Measurements from ENCODE around the gene SORBS2. TPM values are rescaled to one million over a fixed set of nuclear protein-coding genes. Genes with fewer than 3 reads are reported as not detected.

The SORBS2 gene
- total RNA-seq, 2 experiments from 2014 or later, result not detected

GRCh38 chr4:185836241-185837084 lies 24.5 kb upstream of the SORBS2 start:
- ChIA-PET POLR2A (no interaction called here), CTCF (no interaction called here)

- POLR2A ChIA-PET, result no interaction called here
- CTCF ChIA-PET, result no interaction called here
Observed at GRCh38 chr4:185835814-185836213, 23.8 kb upstream of the SORBS2 start.

GRCh38 chr4:185835336-185835735 lies 23.3 kb upstream of the SORBS2 start:
- ChIA-PET POLR2A (no interaction called here), CTCF (no interaction called here)

- ChIA-PET CTCF (no interaction called here), POLR2A (no interaction called here)
Observed at GRCh38 chr4:185834778-185835177, 22.8 kb upstream of the SORBS2 start.

GRCh38 chr4:185834088-185834487 lies 22.1 kb upstream of the SORBS2 start:
- CTCF ChIA-PET, result no interaction called here
- POLR2A ChIA-PET, result no interaction called here

- ChIA-PET POLR2A (no interaction called here), CTCF (no interaction called here)
Observed at GRCh38 chr4:185833055-185833598, 21.1 kb upstream of the SORBS2 start.

- ChIA-PET POLR2A (no interaction called here), CTCF (no interaction called here)
Observed at GRCh38 chr4:185831125-185831815, 19.3 kb upstream of the SORBS2 start.

- CTCF ChIA-PET, result no interaction called here
- POLR2A ChIA-PET, result no interaction called here
Observed at GRCh38 chr4:185830263-185830994, 18.4 kb upstream of the SORBS2 start.

GRCh38 chr4:185826381-185826780 lies 14.4 kb upstream of the SORBS2 start:
- ChIA-PET CTCF (no interaction called here), POLR2A (no interaction called here)

GRCh38 chr4:185825737-185826136 lies 13.7 kb upstream of the SORBS2 start:
- POLR2A ChIA-PET, result no interaction called here

GRCh38 chr4:185822791-185823190 lies 10.8 kb upstream of the SORBS2 start:
- ChIA-PET POLR2A (no interaction called here), CTCF (no interaction called here)

More at GRCh38 chr4:185825737-185826136, 13.7 kb upstream of the SORBS2 start:
- CTCF ChIA-PET, result no interaction called here

GRCh38 chr4:185821029-185821419 lies 9.0 kb upstream of the SORBS2 start:
- ChIA-PET CTCF (no interaction called here), POLR2A (no interaction called here)

- CTCF ChIA-PET, result no interaction called here
- POLR2A ChIA-PET, result no interaction called here
Observed at GRCh38 chr4:185820146-185821028, 8.4 kb upstream of the SORBS2 start.

- ChIA-PET CTCF (no interaction called here), POLR2A (no interaction called here)
Observed at GRCh38 chr4:185819144-185819543, 7.2 kb upstream of the SORBS2 start.

- ChIA-PET CTCF (no interaction called here), POLR2A (no interaction called here)
Observed at GRCh38 chr4:185817403-185817818, 5.4 kb upstream of the SORBS2 start.

- ChIA-PET POLR2A (no interaction called here), CTCF (no interaction called here)
Observed at GRCh38 chr4:185813133-185813532, 1.1 kb upstream of the SORBS2 start.

GRCh38 chr4:185810746-185811508 lies 1.1 kb downstream of the SORBS2 start:
- POLR2A ChIA-PET, result no interaction called here
- CTCF ChIA-PET, result no interaction called here

- ChIA-PET POLR2A (no interaction called here), CTCF (no interaction called here)
Observed at GRCh38 chr4:185809533-185810071, 2.4 kb downstream of the SORBS2 start.

- ChIA-PET CTCF (no interaction called here), POLR2A (no interaction called here)
Observed at GRCh38 chr4:185809121-185809520, 2.9 kb downstream of the SORBS2 start.

All from activated CD8-positive, alpha-beta memory T cell treated with anti-CD3 and anti-CD28 coated beads for 36 hours (primary cell).